Body of pancreas (tissue), 4 donors: Measurements from ENCODE around the gene ADRA2A. TPM values are rescaled to one million over a fixed set of nuclear protein-coding genes. Genes with fewer than 3 reads are reported as not detected.

Source experiments
- ATAC-seq: fragments of 150-250 bp; one replicate; pipeline ENCODE4 v1.9.1; 2016
- DNase-seq, 4 donors: peaks; one replicate each; pipeline ENCODE4 v3.0.0-alpha.2; 2019
- H3K27ac ChIP-seq, 4 donors: fragments of 200-600 bp; sonication (generic); 1 replicate in 3 of 4; 2 replicates in 1 of 4; pipeline versions ENCODE4 v1.5.1 to v1.6.1; 2016 to 2019; ENCODE audit warnings: mild to moderate bottlenecking in 1 of 4, mixed read lengths in 1 of 4, moderate library complexity in 1 of 4
- H3K27me3 ChIP-seq, 2 donors: fragments of 200-600 bp; sonication (generic); one replicate each; pipeline ENCODE4 v1.6.0; 2016; ENCODE audit warnings: mild to moderate bottlenecking in 1 of 2
- H3K36me3 ChIP-seq, 2 donors: fragments of 200-600 bp; sonication (generic); replicated peaks in 1 of 2; 2 replicates each; pipeline ENCODE4 v1.5.1; 2016; ENCODE audit warnings: low read depth in 2 of 2; ENCODE audit not compliant: insufficient read depth in 1 of 2
- H3K4me1 ChIP-seq: fragments of 200-600 bp; sonication (generic); one replicate; pipeline ENCODE4 v1.6.0; 2016
- H3K4me3 ChIP-seq, 2 donors: fragments of 200-600 bp; sonication (generic); 1 replicate in 1 of 2; 2 replicates in 1 of 2; pipeline ENCODE4 v1.5.1; 2016 to 2019
- H3K9me3 ChIP-seq, 3 donors: fragments of 200-600 bp; sonication (generic); 1 replicate in 2 of 3; 2 replicates in 1 of 3; pipeline ENCODE4 v1.5.1; 2016
- POLR2A ChIP-seq, 3 donors: fragments of 450-650 bp; IDR thresholded peaks; one replicate each; pipeline ENCODE4 v1.6.1; 2016; ENCODE audit warnings: antibody characterized with exemption in 3 of 3, mild to moderate bottlenecking in 2 of 3
- WGBS, 2 donors: methylation state at CpG; one replicate each; pipeline ENCODE4 v1.1.5; 2017; 5-methylcytosine and 5-hydroxymethylcytosine counted together
- intact Hi-C: fragments of 100-400 bp; cut with DNase I; formaldehyde crosslinking; loops from one replicate; pipeline ENCODE4 v1.15.1; 2023
- total RNA-seq, 2 donors: library from RNA; depleted of rRNA; stranded (reverse); fragments of >200 nt; gene quantifications; one replicate each; pipeline ENCODE4 v1.1.0, GENCODE V29; 2016
- TF ChIP-seq, protein P1 (sequence below), 7 experiments: fragments of 450-650 bp in 4 of 7; fragments of 200-600 bp in 3 of 7; sonication (generic) in 3 of 7; IDR thresholded peaks; one replicate each; pipeline ENCODE4 v1.5.1; 2016 to 2019; ENCODE audit warnings: antibody characterized with exemption in 7 of 7

The ADRA2A gene
- total RNA-seq, 2 donors from 2014 or later, result 25.4 to 115 TPM

DNA sequence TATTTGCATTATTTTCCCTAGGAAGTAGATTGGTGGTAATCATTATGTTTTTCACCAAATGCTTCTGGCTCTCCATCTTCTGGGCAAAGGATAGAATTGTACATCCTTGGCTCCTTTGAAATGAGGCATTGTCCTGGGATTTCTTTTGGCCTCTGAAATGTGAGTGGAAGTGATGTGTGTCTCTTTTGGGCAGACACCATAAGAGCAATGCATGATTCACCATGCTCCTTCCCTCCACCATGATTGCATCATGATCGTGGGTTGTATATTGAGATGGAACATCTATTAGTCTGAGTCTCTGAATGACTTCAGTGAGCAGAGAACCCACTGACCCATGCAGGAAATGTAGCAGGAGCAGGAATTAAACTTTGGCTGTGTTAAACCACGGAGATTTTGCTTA, 49.2 kb downstream of the ADRA2A start:
- no peak for TF ChIP-seq POLR2A (IDR thresholded peaks at IDR 0.05)
- TF ChIP-seq, protein P1, sequence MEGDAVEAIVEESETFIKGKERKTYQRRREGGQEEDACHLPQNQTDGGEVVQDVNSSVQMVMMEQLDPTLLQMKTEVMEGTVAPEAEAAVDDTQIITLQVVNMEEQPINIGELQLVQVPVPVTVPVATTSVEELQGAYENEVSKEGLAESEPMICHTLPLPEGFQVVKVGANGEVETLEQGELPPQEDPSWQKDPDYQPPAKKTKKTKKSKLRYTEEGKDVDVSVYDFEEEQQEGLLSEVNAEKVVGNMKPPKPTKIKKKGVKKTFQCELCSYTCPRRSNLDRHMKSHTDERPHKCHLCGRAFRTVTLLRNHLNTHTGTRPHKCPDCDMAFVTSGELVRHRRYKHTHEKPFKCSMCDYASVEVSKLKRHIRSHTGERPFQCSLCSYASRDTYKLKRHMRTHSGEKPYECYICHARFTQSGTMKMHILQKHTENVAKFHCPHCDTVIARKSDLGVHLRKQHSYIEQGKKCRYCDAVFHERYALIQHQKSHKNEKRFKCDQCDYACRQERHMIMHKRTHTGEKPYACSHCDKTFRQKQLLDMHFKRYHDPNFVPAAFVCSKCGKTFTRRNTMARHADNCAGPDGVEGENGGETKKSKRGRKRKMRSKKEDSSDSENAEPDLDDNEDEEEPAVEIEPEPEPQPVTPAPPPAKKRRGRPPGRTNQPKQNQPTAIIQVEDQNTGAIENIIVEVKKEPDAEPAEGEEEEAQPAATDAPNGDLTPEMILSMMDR (IDR thresholded peaks at IDR 0.05), result no peak
- WGBS, 2 donors, result 68 to 74% methylated on average over 2 of the region's 2 CpGs
- no peak for ATAC-seq
- no peak overlapping the region for H3K4me3 ChIP-seq
- DNase-seq, result no peak
- peaks cover 14% of the 10 kb centered on the region for H3K4me1 ChIP-seq
- H3K27me3 ChIP-seq, result no peaks in the 10 kb centered on the region
- no peaks in the 10 kb centered on the region for H3K36me3 ChIP-seq
- intact Hi-C loops, result no loop called here
- H3K9me3 ChIP-seq, result no peaks in the 10 kb centered on the region
- no peak overlapping the region for H3K27ac ChIP-seq

DNA sequence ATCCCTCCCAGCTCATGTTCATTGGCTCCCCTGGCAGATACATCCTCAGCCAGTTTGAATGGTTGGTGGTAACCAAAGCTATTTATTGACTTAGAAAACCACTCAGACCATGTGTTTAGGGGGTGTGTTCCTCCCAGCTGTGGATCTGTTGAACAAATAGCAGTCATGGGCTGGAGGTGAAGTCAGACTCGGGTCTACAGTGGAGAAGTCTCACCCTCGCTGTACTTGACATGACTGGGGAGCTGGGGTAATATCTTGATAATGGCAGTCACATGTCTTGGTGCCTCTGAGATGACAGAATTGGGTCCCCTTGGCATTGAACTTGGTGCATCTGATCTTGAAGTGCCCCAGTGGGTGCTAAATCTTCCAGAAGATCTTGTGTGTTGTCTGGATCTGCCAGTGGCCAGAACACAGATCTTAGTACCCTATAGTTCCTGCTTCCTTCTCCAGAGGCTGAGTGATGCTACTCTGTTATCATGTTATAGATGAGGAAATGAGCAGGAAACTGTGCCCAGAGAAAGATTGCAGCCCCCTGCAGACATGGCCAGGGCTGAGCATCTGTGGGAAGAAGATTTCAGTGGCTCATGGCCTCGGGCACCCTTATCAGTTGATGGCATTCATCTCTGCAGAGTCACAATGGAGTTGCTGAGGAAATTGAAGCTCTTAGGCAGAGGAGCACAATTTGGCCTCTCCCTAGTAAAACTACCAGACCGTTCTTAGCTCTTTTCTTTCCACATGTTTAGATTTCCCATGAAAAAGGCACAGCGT, 50.4 kb downstream of the ADRA2A start:
- H3K27ac ChIP-seq, result no peak overlapping the region
- no peak overlapping the region for H3K4me3 ChIP-seq
- peaks cover 19% of the 10 kb centered on the region for H3K4me1 ChIP-seq
- WGBS, 2 donors, result 44 to 69% methylated on average over 5 of the region's 5 CpGs
- ATAC-seq (no peak), DNase-seq (no peak)
- intact Hi-C loops, result no loop called here
- H3K27me3 ChIP-seq, result no peaks in the 10 kb centered on the region
- no peaks in the 10 kb centered on the region for H3K9me3 ChIP-seq
- no peaks in the 10 kb centered on the region for H3K36me3 ChIP-seq
- TF ChIP-seq, protein P1 (IDR thresholded peaks at IDR 0.05), result no peak
- no peak for TF ChIP-seq POLR2A (IDR thresholded peaks at IDR 0.05)

DNA sequence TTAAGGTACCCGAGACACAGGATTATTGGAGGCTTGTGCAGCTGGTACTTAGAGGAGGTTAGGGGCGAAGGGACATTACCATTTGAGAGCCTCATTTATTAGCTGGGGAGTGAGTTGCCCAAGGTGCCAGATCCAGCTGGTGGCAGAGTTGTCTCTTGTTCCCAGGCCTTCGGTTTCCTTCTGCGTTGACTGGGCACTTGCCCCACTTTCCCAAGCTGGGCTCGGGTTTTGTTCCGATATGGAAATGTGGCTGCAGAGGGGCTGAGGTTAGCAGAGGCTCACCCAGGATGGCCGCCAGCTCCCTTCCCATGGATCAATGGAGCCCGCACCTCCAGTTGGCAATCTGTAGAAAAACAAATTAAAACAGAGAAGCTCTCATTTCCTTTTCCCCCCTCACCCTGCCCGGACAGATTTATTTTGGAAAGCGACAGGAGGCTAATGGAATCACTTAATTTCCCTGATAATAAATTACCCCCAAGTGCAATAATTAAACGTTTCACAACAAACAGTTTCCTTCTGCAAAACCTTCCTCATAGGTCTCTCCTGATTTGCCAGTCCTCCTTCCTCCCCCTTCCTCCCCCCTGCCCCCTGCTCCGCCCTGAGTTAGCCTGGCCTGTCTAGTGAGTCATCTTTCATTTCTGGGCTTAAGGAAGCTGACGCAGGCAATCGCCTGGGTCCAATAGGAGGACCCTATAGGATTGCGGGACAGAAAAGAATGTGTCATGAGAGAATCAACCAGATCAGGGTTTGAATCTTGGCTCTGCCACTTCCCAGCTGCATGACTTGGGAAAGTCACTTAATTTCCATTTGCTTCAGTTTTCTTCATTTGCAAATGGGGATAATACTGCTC, 51.7 kb downstream of the ADRA2A start:
- H3K9me3 ChIP-seq, result no peaks in the 10 kb centered on the region
- H3K27ac ChIP-seq, result peak overlapping the region in 3 of 4 donors; percentile 45 to 76 (median 61)
- H3K4me1 ChIP-seq, result peaks cover 19% of the 10 kb centered on the region
- ATAC-seq, result peak; percentile 89
- peak; percentile 51 to 74 (median 54) for DNase-seq
- 48 to 58% methylated on average over 15 of the region's 15 CpGs for WGBS, 2 donors
- H3K4me3 ChIP-seq, result no peak overlapping the region
- TF ChIP-seq POLR2A (IDR thresholded peaks at IDR 0.05), result no peak
- TF ChIP-seq, protein P1 (IDR thresholded peaks at IDR 0.05), result no peak
- H3K27me3 ChIP-seq, result no peaks in the 10 kb centered on the region
- intact Hi-C loops, result no loop called here
- H3K36me3 ChIP-seq, result no peaks in the 10 kb centered on the region

DNA sequence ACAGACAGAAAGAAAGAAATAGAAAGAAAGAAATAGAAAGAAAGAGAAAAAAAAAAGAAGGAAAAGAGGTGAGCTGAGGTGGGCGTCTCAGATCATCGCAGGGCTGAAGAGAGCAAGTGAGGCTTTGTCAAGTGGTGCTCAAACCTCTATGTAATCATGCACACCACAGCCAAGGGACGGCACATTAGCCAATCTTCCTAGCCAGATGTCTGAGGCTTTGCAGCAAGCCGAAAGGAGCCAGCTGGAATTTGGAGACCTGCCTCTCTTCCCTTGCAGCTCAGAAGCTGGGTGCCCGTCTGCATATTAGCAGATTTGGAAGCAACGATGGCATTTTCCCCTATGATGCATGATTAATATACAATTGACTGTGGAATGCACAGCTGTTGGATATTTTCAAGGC, 52.5 kb downstream of the ADRA2A start:
- Histone ChIP-seq H3K4me1 (peaks cover 19% of the 10 kb centered on the region), H3K4me3 (no peak overlapping the region), H3K9me3 (no peaks in the 10 kb centered on the region), H3K36me3 (no peaks in the 10 kb centered on the region), H3K27ac (peak overlapping the region in 3 of 4 donors; percentile 3 to 76 (median 61)), H3K27me3 (no peaks in the 10 kb centered on the region)
- TF ChIP-seq, protein P1 (IDR thresholded peaks at IDR 0.05), result no peak
- TF ChIP-seq POLR2A (IDR thresholded peaks at IDR 0.05), result no peak
- DNase-seq (no peak), ATAC-seq (no peak)
- WGBS, 2 donors, result 83 to 87% methylated on average over 6 of the region's 6 CpGs
- intact Hi-C loops, result no loop called here
